ENCODE measurements around the gene RGR. TPM values are rescaled to one million over a fixed set of nuclear protein-coding genes. Genes with fewer than 3 reads are reported as not detected.

RGR gene
- total RNA-seq, 1 experiment from 2014 or later: not detected

DNA sequence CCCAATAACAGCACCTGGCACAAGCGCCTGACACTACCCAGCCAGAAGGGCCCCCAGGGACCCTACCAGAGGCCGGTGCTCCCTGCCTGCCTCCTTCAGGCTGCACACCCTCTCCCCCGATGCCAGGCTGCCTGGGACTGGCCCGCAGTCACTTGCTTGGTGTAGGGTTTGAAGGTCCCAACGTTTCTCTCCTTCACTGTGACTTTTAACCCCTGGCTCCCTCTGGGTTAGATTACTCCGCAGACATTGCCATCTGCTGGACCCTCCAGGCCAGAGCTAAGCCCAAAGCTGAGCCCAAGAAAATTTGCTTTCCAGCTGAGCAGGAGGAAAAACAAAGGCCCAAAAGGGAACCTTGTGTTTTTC lies 43.6 kb upstream of the RGR start:
- DNase-seq (ENCODE audit: low read depth, low spot score) (no peak), ATAC-seq (no peak)
- intact Hi-C loops (cut with micrococcal nuclease; ENCODE audit: unreplicated experiment) (no loop called here), in situ Hi-C loops (cut with HindIII; ENCODE audit: low pct_unique_long_range_greater_than_20kb, low sequenced_read_pairs) (no loop called here)
- Histone ChIP-seq H3K9me3 (ENCODE audit: control insufficient read depth, insufficient read depth, low read depth, low read length) (no peaks in the 10 kb centered on the region), H3K4me1 (ENCODE audit: control insufficient read depth, insufficient read depth, low read length) (peaks cover 2% of the 10 kb centered on the region), H3K27me3 (ENCODE audit: control insufficient read depth, insufficient read depth, low read length) (peaks cover 19% of the 10 kb centered on the region), H3K27ac (ENCODE audit: low read length) (no peak overlapping the region), H3K36me3 (ENCODE audit: control insufficient read depth, insufficient read depth, low read length) (no peaks in the 10 kb centered on the region), H3K4me3 (ENCODE audit: low read depth in 2 of 2, low read length in 2 of 2) (no peak overlapping the region)
- TF ChIP-seq REST (IDR thresholded peaks at IDR 0.05; ENCODE audit: insufficient read depth in 1 of 2, low read depth in 2 of 2, low read length in 1 of 2): no peak
- no peak for TF ChIP-seq TCF7L2 (IDR thresholded peaks at IDR 0.05; ENCODE audit: low read depth, low read length)
- no peak for TF ChIP-seq CTCF (IDR thresholded peaks at IDR 0.05)
- no peak for TF ChIP-seq SIN3A (IDR thresholded peaks at IDR 0.05; ENCODE audit: borderline replicate concordance, insufficient read depth, low read depth, low read length)
- TF ChIP-seq POLR2AphosphoS5 (IDR thresholded peaks at IDR 0.05; ENCODE audit: low read depth, low read length): no peak
- ChIA-PET CTCF (no interaction called here), POLR2A (no interaction called here)
- BruUV-seq (replicated peaks): no TSS peak

DNA sequence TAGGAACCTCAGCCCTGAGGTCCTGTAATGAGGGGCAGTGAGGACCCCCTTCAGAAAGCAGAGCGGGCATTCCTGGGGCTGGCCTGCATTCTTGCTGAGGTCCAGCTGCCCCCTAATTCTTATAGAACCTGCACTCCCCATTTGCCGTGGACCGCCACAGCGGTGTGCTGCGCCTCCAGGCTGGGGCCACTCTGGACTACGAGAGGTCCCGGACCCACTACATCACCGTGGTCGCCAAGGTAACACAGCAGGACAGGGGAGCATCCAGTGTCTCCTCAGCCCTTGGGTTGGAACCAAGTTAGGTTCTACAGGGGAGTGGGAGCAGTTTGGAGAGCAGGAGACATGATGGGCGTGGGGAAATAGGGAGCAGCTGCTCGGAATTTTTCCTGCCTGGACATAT lies 43.2 kb upstream of the RGR start:
- CTCF ChIA-PET: no interaction called here

More for the DNA sequence above, 43.2 kb upstream of the RGR start:
- H3K36me3 ChIP-seq (ENCODE audit: control insufficient read depth, insufficient read depth, low read length): no peaks in the 10 kb centered on the region
- H3K9me3 ChIP-seq (ENCODE audit: control insufficient read depth, insufficient read depth, low read depth, low read length): no peaks in the 10 kb centered on the region
- no peak overlapping the region for H3K4me3 ChIP-seq (ENCODE audit: low read depth in 2 of 2, low read length in 2 of 2)
- TF ChIP-seq POLR2AphosphoS5 (IDR thresholded peaks at IDR 0.05; ENCODE audit: low read depth, low read length) (no peak), REST (IDR thresholded peaks at IDR 0.05; ENCODE audit: insufficient read depth in 1 of 2, low read depth in 2 of 2, low read length in 1 of 2) (no peak), TCF7L2 (IDR thresholded peaks at IDR 0.05; ENCODE audit: low read depth, low read length) (no peak), CTCF (IDR thresholded peaks at IDR 0.05) (no peak), SIN3A (IDR thresholded peaks at IDR 0.05; ENCODE audit: borderline replicate concordance, insufficient read depth, low read depth, low read length) (no peak)
- in situ Hi-C loops (cut with HindIII; ENCODE audit: low pct_unique_long_range_greater_than_20kb, low sequenced_read_pairs) (no loop called here), intact Hi-C loops (cut with micrococcal nuclease; ENCODE audit: unreplicated experiment) (no loop called here)
- peaks cover 19% of the 10 kb centered on the region for H3K27me3 ChIP-seq (ENCODE audit: control insufficient read depth, insufficient read depth, low read length)
- DNase-seq (ENCODE audit: low read depth, low spot score) (no peak), ATAC-seq (no peak)
- H3K27ac ChIP-seq (ENCODE audit: low read length): no peak overlapping the region
- POLR2A ChIA-PET: no interaction called here
- H3K4me1 ChIP-seq (ENCODE audit: control insufficient read depth, insufficient read depth, low read length): no peaks in the 10 kb centered on the region; the same call in 1 of the 2 replicates
- BruUV-seq (replicated peaks): no TSS peak
